GM19372 (cell line): Measurements from ENCODE around the gene NOL8.

Source experiments
- ATAC-seq: cut with Tn5 transposase; IDR thresholded peaks from one replicate; pipeline ENCODE4 v1.9.1; 2021; ENCODE audit warnings: mild to moderate bottlenecking, low read depth, moderate library complexity; ENCODE audit not compliant: unreplicated experiment

The NOL8 gene

DNA sequence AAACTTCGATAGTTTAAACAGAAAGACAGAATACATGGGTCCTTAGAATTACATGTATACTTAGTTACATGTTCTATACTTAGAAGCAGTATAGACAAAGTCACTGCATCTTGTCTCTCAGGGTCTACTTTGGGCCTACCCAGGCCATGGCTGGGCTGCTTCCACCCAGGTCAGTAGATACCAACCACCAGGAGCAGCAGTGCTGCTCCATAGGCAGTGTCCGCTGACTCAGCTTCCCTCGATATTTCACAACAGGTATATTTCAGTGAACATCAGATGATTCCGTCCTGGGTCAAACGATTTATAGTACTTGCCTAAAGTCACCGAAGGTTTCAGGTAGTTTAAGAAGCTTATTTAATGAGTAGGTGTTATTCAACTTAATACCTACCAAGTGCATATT, 49.6 kb downstream of the NOL8 start:
- no peak for ATAC-seq

DNA sequence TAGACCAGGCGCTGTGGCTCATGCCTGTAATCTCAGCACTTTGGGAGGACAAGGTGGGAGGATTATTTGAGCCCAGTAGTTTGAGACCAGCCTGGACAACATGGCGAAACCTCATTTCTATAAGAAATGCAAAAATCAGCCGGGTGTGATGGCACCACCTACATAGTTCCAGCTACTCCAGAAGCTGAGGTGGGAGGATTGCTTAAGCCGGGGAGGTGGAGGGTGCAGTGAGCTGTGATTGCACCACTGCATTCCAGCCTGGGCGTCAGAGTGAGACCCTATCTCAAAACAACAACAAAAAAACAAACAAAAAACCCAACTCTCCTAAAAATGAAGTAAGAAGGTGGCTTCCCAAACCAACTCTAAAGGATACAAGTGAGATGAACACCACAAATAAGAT, 54.6 kb downstream of the NOL8 start:
- no peak for ATAC-seq

DNA sequence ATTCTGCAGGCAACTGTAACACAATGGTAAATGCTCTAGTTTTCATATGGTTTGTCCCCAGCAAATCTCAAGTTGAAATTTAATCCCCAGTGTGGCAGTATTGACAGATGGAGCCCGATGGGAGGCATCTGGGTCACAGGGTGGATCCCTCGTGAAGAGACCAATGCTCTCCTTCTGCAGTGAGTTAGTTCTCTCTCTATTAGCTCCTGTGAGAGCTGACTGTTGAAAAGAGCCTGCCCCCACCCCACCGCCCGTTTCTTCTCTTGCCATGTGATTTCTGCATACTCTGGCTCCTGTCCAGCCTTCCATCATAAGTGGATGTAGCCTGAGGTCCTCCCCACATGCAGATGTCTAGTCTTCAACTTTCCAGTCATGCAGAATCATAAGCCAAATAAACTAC, 58.7 kb downstream of the NOL8 start:
- no peak for ATAC-seq

DNA sequence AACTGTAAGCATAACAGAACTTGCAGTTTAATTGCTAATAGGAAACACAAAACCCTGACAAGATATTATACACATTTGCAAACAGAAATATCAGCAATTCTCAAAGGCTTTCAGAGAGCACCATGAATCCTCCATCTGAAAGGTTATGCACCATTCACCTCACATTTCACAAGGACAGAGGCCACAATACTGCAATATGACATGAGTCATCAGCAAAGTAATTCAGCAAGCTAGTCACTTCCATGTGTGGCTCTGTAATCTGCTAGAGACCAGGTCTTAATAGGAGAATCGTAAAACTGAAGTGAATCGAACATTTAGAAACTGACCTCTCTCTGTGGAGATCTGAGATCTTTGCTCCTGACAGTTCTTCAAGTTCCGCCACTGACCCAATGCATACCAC, 60.0 kb downstream of the NOL8 start:
- no peak for ATAC-seq

DNA sequence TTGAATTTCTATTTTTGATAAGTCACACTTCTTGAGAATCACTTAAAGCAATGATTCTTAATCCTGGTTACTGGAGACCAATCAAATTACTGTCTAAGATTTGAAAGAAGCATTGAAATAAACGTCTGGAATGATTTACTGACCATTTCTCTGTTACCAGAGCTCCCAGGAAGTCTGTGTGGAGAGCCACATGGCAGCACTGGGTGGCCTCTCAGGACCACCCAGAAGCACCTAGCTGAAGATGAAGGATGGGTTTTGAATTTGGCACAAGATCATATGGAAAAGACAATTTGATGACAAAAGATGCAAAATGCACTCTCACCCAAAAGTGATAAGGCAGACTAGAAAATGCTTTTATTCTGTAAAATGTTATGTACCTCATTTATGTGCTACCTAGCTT, 62.0 kb downstream of the NOL8 start:
- no peak for ATAC-seq

DNA sequence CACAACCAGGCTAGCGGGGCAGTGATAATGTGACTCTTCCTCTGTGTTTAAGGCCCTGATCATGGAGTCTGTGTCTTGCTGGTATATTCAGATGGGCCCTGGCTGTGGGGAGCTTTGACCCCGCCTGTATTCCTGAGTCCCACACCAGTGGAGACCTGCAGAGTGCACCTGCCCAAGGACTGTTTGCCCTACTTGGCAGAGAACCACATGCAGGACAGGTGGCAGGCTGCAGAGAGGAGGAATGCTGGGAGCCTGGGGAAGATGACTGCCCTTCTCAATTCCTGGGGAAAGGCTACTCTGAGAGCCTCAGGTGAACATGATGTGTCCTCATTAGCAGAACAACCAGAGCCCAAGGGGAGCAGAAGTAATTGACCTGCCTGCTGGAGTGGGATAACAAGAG, 67.8 kb downstream of the NOL8 start:
- ATAC-seq: no peak

DNA sequence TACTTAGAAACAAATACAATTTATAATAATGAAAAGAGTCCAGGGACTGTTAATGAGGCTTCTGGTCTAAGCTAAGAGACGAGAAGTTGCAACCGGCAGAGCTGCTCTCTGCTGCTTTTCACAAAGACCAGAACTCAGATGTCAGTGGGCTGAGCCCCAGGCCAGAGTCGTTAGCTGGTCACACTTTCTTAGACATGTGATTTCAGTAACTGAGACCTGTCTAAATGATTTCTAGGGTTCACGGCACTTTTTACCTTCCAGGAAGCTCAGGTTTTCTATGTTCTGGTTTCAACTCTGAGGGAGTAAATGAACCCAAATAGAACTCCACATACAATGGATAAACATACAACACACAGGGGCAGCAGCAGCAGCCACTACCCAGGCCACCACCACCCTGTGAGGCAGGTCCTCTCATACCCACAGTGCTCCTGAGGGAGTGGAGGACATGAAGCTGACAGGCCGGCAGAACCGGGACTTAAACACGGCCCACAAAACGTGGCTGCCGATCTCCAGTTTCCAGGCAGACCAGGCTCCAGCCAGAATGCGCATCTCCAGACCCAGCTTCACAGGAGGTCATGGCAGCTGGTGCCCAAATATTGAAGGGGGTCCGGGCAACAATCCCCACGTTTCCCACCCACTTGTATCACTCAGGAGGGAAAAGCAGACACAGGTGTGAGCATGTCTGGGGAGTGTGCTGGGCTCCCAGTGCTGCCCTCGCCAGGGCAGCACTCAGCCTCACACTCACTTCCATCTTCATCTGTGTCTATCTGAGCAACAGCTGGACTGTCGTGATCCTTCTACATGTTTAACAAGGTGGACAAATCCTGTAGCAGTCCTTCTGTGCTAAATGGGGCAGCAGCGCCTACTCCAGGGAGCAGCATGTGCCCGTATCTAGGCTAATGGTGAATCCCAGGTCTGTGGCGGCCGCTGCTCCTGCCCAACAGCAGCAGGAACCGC, 70.5 kb downstream of the NOL8 start:
- no peak for ATAC-seq

DNA sequence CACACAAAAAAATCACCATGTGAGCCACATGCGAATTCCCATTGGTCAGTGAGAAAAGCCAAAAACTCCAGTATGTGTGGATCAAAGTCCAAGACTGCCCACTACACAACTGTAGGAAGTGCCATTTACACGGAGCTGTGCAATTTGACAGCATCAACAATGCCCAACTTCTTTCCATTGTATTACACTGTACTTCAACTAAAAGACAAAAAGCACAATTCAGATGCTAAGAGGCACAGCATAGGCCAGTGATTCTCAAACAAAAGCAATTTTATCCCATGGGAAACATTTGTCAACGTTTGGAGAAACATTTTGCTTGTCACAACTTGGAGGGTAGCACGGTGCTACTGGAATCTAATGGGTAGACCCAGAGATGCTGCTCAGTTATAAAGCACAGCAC, 71.5 kb downstream of the NOL8 start:
- no peak for ATAC-seq

DNA sequence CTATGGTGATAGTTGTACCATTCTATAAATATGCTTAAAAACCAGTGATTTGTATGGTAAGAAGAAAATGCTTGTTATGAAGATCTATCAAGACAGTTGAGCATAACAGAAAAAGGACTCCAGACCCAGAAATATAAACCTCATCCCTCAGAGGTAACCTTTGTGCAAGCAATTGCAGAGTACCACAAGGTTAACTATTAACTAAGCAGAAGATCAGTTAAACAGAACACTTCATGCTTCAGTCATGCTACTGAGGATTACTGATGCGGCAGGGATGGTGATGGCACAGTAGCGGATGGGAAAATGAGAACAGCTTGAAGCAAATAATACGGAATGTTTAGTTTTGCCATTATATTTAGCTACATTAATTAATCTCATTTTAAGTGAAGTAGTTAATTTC, 77.2 kb downstream of the NOL8 start:
- no peak for ATAC-seq
